EL (cell line): ENCODE measurements around the gene R3HDML.

Source experiments
- DNase-seq: peaks from one replicate; pipeline ENCODE4 v3.0.0-alpha.2; 2016

The R3HDML gene

DNA sequence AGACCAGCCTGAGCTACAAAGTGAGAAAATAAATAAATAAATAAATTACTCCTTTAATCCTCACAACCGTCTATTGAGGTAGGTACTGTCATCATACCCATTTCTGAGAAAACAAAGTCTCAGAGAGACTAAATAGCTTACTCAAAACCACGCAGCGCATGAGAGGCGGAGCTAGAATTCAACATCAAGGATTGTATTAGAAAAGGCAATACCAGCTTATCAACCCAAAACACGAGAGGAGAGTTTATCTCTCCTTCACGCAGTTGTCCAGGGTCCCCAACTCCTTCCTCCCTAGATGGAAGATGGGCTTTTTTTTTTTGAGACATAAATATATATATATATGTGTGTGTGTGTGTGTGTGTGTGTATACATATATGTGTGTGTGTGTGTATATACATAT lies 30.9 kb downstream of the R3HDML start:
- no peak for DNase-seq

DNA sequence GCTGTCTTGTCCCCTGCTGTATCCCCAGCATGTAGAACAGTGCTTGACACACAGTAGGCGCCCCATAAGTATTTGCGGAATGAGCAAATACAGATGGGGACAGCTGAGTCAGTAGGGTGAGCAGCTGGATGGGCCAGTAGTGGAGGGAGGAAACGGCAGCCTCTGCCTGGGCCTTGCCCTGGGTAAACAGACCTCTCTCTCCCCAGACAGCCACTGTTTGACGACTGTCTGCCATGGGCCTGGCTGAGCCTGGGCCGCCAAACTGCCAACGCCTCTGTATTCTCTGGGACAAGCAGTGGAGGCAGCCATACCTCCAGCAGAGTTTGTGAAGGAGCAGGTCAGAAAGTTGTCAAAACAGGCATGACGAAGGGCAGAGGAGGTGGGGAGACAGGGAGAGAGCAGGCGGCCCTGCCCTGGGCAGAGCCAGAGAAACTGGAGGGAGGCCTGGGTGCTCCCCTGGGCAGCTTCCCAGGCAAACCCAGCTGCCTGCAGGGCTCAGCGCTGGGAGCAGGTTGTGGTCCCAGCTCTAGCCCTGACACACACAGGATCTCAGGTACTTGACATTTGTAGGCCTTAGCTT lies 33.9 kb downstream of the R3HDML start:
- no peak for DNase-seq

DNA sequence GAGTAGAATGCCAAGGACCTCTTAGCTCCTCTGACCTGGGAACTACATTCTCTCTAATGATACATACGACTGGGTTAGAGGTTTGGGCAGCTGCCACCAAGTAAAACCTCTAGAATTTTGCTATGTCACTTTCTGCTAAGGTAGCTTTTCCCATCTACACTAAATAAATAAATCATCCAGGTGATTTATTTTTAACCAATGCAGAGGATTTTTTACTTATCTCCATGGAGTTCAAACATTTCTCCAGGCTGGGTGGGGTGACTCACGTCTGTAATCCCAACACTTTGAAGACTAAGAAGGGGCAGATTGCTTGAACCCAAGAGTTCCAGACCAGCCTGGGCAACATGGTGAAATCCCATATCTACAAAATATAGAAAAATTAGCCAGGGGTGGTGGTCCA lies 45.8 kb downstream of the R3HDML start:
- no peak for DNase-seq

DNA sequence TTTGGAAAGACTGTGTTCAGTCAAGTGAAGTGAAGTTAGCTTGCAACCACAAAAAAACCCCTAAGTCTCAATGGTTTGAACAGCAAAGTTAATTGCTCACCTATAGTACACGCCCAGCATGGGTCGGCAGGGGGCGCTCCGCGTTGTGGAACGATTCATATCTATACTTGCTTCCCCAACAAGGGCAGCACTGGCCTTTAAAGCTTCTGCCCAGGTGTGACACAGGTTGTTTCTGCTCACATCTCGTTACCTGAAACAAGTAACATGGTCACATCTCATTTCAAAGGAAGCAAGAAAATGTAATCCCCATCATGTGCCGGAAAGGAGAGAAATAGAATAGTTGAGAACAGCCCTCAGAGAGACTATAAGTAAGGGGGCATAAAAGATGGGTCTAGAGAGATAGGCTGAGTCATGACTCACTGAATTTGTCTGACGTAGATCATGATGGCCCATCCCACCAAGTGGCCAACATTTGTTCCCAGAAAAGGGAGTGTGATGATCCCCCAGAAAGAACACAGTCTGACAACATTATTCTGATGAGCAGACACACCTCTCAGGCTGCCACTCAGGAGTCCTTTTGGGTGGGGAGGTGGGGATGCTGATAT lies 47.7 kb downstream of the R3HDML start:
- peak; percentile 60 for DNase-seq

DNA sequence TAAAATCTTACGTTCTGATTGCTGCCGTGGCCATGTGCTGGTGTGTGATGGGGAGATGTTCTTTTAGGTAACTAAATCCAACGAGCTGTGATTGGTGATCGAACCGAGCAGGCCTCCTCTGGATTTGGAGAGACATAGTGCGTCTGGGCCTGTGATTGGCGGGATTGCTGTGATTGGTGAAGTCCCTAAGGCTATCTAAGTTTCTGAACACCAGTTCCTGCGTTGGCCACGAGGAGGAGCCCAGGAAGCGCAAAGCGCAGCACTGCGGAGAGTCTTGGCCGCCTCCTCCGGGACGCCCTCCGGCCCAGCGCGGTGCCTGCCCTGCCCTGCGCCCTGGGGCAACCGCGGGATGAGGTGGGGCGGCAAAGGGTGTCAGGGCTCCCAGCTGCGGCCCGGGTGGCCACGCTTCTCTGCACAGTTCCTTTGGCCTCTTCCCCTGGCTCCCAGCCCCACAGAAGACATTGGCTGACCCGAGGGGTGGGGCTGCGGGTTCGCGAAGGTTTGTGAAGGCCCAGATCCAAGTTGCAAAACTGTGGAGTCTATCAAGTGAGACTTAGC lies 51.7 kb downstream of the R3HDML start:
- DNase-seq = peak; percentile 82

DNA sequence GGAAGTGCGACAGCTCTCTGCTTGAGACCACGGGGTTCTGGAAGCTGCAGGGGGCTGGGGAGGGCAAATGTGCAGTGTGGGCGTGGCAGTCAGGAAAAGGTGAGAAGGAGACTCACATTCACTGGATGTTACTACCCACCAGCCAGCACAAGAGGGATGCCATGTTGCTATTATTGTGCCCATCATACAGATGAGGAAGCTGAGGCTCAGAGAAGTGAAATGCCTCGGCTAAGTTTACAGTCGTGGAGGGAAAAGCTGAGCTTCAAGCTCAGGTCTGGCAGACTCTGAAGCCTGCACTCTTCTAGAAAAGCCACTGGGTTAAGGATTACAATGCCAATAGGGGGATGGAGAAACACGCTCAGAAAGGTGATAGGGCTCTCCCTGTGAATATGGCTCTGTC lies 53.0 kb downstream of the R3HDML start:
- DNase-seq = no peak

DNA sequence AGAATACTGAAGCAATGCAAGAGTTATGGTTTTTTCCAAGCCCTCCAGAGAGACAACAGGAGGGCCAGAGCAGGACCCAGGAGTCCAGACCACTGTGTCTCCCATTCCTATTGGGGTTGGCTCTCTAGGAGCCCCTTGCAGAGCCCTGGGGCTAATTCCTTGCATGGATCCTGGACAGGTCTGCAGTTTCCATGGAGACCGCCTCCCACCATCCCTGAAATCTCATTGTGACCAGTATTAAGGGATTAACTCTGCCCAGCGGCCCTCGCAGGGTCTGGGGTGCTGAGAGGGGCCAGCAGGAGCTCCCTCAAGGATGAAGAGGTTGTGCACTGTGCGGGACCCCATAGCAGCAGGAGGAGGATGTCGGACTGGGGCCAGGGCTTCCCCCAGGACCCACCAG lies 53.4 kb downstream of the R3HDML start:
- no peak for DNase-seq

DNA sequence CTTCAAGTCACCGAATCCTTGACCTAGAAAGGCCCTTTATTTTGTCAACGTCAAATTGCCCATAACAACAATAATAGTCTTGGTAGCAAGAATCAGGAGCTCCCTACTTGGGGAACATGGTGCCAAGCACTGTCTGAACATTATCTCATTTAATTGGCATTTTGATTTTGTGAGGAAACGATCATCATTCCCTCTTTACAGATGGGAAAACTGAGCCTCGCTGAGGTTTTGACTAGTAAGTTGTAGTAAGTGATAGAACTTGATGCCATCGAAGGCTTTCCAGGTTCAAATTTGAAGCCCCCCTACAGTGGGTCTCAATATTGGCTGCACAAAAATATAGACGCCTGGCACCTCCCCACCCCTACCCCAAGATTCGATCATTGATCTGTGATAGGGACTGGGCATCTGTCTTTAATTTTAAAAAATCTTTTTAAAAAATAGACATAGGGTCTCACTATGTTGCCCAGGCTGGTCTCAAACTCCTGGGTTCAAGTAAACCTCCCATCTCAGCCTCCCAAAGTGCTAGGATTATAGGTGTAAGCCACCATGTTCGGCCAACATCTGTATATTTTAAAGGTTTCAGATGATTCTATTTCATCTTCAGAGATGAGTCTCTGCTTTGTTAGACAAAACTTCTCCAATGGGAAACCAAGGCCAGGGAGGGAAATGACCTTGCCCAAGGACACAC lies 55.4 kb downstream of the R3HDML start:
- DNase-seq = no peak

DNA sequence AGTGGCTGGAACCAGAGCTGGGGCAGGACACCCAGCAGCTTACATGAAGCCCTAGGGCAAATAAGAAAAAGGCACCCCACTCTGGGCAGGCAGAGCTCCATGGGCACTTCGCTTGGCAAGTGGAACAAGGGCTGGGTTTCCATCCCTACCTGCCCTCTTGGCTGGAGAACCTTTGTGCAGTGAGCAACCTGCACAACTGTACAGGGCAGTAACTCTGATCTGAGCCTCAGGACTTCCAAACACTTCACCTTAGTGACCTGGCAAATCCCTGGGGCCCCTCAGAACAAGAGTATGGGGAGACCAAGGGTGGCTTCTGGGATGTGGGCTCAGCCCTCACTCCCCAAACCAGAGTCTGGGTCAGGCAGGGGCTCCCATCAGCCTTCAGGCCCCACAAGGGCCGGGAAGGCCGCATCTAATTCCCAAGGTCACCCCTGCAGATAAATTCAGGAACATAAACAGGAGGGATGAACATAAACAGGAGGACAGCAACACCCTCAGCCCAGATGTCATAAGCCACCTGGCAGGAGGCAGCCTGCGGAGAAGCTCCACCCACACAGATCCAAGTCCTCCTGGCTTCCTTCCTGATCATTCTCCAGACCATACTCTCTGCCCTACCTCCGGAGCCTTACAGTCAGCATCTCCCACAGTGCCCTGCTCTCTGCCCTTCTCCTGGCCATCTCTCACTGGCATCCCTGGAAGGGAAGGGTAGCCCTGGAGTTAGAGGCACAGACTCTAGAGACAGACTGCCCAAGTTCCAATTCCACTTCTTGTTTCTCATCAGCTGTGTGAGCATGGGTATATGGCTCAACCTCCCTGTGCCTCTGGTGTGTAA lies 56.1 kb downstream of the R3HDML start:
- DNase-seq = no peak

DNA sequence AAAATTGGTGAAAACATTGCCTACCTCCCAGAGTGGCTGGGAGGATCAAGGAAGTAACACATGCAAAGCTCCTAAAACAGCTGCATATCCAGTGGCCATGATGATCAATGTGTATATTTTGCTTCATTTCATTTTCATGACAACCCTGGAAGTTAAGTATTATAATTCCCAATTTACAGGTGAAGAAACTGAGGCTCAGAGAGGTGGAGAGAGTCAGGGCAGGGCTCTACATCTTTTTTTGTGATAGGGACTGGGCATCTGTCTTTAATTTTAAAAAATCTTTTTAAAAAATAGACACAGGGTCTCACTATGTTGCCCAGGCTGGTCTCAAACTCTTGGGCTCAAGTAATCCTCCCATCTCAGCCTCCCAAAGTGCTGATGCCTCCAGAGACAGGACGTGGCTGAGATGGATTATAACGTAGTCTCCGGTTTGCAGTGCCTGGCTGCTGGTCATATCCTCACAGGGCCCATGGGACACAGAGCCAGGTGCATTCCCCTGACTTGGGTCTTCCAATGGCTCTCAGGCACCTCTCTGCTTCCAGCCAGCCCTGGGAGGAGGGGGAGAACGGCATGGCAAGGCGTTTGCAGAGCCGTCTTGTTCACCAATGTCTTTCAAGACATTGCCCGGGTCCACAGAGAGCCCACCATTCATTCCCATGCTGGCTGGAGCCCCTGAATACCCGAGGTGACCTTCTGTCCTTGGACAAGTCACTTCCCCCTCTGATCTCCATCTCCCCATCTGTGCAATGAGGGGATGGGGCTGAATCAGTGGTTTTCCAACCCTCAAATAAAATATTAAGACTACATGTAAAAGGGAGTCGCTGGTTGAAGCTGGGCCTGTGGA lies 57.0 kb downstream of the R3HDML start:
- no peak for DNase-seq

DNA sequence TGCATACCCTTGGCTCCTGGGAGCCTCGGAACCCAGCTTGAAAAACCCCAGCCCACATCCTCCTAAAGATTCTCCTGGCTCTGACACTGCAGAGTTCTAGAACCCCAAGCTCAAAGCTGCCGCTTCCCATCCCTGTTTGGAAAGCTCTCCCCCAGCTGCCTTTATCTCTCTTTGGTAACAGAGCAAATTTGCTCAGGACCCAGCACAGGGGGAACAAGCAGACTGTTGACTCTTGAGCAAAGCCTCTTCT lies 57.5 kb downstream of the R3HDML start:
- no peak for DNase-seq

DNA sequence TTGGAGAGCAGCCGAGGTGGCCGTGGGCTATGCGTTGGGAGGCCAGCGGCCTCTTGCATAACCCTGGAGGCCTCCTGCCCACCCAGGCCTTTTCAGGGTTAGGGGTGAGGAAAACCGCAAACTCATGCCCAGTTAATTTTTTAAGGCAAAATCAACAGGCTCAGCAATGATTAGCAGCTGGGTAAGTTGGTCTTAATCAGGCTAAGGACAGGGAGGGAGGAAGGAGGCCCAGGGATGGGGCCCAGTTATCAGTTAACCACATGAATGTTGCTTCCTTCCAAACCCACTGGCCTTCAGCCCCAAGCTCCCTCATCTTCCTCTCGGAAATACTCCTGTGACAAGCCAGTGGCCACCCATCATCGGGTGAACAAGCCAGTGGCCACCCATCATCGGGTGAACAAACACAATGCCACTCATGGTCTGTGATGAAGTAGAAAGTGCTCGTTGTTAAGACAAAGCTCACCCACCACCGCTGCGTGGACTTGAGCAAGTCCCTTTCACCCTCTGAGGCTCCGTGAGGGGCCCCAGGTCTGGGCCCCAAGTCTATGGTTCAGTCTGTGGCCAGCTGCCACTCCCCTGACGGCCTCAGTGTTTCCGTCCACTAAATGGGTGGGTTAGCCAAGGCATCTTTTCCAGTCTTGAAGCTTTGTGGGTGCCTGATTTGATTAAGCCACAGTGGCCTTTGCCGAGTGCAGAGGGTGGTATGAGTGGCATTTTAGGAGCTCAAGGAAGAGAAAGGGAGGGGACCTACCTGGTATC lies 58.0 kb downstream of the R3HDML start:
- DNase-seq = no peak

DNA sequence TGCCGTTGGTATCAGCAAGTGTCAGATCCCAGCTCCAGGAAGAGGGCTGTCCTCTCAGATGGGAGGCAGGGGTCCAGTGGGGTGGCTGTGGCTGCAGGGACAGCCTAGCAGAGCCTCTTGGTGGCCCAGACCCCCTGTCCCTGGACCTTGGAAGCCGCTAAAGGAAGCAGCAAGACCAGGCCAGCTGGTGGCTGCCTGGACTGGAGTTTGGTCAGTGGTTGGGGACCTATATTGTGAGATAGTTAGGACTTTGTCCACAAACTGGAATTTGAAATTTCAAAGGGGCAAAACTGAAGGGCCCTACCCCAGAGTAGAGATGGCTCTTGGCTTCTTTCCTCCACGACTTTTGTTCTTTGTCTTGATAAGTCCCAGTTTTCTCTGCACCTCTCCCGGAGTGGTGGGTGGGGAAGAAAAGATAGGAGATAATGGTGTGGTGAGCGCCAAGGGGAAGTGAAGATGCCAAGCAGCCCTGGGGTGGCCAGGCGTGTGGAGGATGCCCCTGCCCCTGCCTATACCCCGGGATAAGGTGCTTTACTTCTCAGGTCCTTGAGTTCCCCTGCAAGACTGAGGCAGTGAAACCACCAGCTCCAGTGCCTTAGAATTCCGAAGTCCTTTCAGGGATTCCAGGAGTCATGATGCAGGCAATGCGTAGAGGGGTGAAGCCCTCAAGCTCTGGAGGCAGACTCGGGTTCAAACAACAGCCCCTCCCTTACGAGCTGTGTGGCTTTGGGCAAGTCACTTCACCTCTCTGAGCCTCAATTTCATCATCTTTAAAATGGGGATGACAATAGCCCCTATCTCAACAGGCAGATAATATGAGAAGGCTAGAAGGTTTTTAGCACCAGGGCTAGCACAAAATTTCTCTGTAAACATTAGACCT lies 58.9 kb downstream of the R3HDML start:
- DNase-seq = no peak

DNA sequence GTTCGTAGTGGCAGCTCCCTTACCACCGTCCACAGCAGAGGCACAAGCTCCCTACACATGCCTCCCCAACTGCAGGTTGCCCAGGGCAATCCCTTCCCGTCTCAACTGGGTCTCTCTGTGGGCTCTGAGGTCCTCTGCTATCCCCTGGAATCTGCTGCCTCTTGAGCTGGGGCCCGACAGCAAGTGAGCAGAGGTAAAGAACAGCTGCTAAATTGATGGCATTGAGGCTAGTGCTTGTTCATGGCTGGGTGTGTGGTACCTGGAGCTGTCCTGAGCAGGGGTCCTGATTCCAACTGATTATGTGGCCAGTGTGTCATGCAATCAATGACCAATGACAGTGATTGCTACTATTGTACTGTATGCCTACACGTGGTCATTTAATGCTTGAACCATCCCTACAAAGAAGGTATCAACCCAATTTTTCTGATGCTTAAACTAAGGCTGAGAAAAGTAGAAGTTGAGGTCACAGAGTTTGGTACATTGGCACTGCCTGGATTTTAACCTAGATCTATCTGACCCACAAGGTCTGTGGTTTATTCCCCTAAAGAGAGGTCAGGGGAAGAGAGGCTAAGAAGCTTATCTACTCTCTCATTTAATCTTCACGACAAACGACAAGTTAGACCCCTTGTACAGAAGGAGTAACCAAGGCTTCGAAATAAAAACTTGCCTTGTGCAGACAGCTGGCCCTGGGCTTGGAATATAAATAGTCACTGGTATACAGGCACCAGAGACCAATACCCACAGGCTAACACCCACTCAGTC lies 59.7 kb downstream of the R3HDML start:
- DNase-seq = no peak

DNA sequence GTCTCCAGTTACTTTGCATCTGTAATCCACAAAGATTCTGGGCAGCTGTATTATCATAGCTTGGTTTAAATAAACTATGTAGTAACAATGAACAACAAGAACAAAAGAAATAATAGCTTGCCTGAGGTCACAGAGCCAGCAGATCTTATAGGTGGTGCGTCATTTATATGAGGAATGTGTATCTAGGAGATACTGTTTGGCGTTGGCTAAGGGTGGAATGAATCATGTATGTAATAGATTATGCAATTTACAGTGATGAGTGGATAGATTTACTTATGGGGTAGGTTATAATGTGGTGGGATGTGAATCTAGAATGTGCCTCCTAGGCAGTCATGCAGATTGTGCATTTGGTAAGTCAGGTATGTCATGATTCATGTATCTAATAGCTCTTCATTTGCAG lies 61.5 kb downstream of the R3HDML start:
- peak; percentile 59 for DNase-seq

DNA sequence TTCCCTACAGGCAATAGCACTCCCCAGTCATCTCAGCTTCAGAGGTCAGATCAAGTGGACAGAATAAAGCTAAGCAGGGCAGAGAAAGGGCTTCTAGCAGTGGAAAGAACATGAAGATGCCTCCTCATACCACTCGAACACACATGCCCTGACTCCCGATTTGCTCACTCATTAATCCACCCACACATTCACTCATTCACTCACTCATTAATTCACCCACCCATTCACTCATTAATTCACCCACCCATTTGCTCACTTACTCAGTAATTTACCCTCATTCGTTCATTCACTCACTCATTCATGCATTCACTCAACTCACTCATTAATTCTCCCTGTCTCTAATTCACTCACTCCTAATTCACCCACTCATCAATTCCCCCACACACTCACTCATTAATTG lies 62.6 kb downstream of the R3HDML start:
- DNase-seq = no peak

DNA sequence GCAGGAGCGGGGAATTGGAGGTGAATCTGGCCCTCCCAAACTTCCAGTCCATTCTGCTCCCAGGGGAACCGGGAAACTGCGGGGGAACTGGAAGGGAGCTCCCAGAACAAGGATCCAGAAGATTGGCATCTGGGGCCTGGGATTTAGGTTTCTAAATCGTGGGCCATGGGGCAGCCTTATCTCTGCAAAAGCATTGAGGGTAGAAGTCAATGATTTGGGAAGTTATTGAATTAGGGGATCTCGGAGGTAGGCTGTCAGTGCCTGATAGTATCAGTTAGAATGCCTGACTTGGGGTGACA lies 63.8 kb downstream of the R3HDML start:
- no peak for DNase-seq
